Lower leg skin (tissue), 3 donors: ENCODE results near the gene B3GNT2.

ENCODE experiments used
- CTCF ChIP-seq, 3 donors: fragments of 450-650 bp; IDR thresholded peaks; one replicate each; pipeline ENCODE4 v1.5.1; 2016; ENCODE audit warnings: antibody characterized with exemption in 3 of 3, mild to moderate bottlenecking in 3 of 3, moderate library complexity in 2 of 3
- POLR2A ChIP-seq, 2 donors: fragments of 450-650 bp; IDR thresholded peaks; one replicate each; pipeline ENCODE4 v1.6.1; 2016 to 2017; ENCODE audit warnings: antibody characterized with exemption in 2 of 2, mild to moderate bottlenecking in 1 of 2, moderate library complexity in 1 of 2

GRCh38 chr2:62180975-62181374, 14.9 kb upstream of the B3GNT2 start:
- TF ChIP-seq CTCF (IDR thresholded peaks at IDR 0.05) (no peak), POLR2A (IDR thresholded peaks at IDR 0.05) (no peak)
